LNCaP clone FGC (cell line): Measurements from ENCODE around the gene ABCF2.

Experiments used
- DNase-seq: peaks from one replicate; pipeline ENCODE4 v3.0.0-alpha.2; 2011; ENCODE audit warnings: low read depth
- H3K4me3 ChIP-seq: 2 replicates; pipeline ENCODE4 v1.5.1; 2011; ENCODE audit warnings: mild to moderate bottlenecking, low read depth, low read length, control low read depth
- CTCF ChIP-seq: IDR thresholded peaks from 2 replicates; pipeline ENCODE4 v1.5.1; 2012; ENCODE audit warnings: mild to moderate bottlenecking; ENCODE audit not compliant: control insufficient read depth, insufficient read depth; ENCODE audit errors: extremely low read depth

ABCF2 gene

GRCh38 chr7:151249034-151249731 is 22.2 kb upstream of the ABCF2 start:
- H3K4me3 ChIP-seq: no peak overlapping the region
- TF ChIP-seq CTCF: no peak
- no peak for DNase-seq

- peak within 1 kb of the TSS; percentile 46 for H3K4me3 ChIP-seq
- no peak for DNase-seq
- no peak for TF ChIP-seq CTCF
Measured at GRCh38 chr7:151248346-151249033, 21.5 kb upstream of the ABCF2 start, which contains the start of gene SMARCD3. Gene SMARCD3, minus strand, starts transcription at chr7:151248694. Its CDS starts 132 bp downstream, at chr7:151248562.

GRCh38 chr7:151247611-151248345 is 20.8 kb upstream of the ABCF2 start:
- peak overlapping the region; percentile 46 for H3K4me3 ChIP-seq
- no peak for DNase-seq
- TF ChIP-seq CTCF: no peak

GRCh38 chr7:151246851-151247580 is 20.0 kb upstream of the ABCF2 start:
- no peak for TF ChIP-seq CTCF
- H3K4me3 ChIP-seq: no peak overlapping the region
- no peak for DNase-seq

- no peak for DNase-seq
- H3K4me3 ChIP-seq: no peak overlapping the region
- no peak for TF ChIP-seq CTCF
Measured at GRCh38 chr7:151246102-151246850, 19.3 kb upstream of the ABCF2 start.
